GM23338 (cell line): ENCODE data around the gene PDXK.

Experiments
- CREB1 ChIP-seq: fragments of 250-450 bp; sonication (Bioruptor Pico); IDR thresholded peaks from 2 replicates; pipeline ENCODE4 v1.5.0; 2020; ENCODE audit warnings: low read depth, mild to moderate bottlenecking, moderate library complexity
- ETS1 ChIP-seq: IDR thresholded peaks from 2 replicates; pipeline ENCODE4 v1.6.1; 2016; ENCODE audit warnings: antibody characterized with exemption
- EZH2 ChIP-seq: fragments of 200-600 bp; sonication (generic); IDR thresholded peaks from one replicate; pipeline ENCODE4 v1.8.0; 2017; ENCODE audit warnings: antibody characterized with exemption, mild to moderate bottlenecking, low read depth; ENCODE audit not compliant: unreplicated experiment
- EZH2phosphoT487 ChIP-seq: fragments of 200-600 bp; sonication (generic); IDR thresholded peaks from one replicate; pipeline ENCODE4 v1.8.1; 2018; ENCODE audit warnings: antibody characterized with exemption; ENCODE audit not compliant: unreplicated experiment
- JUNB ChIP-seq: IDR thresholded peaks from one replicate; pipeline ENCODE4 v1.6.1; 2016; ENCODE audit warnings: antibody characterized with exemption; ENCODE audit not compliant: unreplicated experiment
- POLR2AphosphoS5 ChIP-seq: IDR thresholded peaks from 2 replicates; pipeline ENCODE4 v1.6.1; 2016; ENCODE audit warnings: antibody characterized with exemption, low read depth
- REST ChIP-seq: IDR thresholded peaks from one replicate; pipeline ENCODE4 v1.6.1; 2018; ENCODE audit warnings: antibody characterized with exemption; ENCODE audit not compliant: unreplicated experiment
- ZNF114 ChIP-seq: fragments of 250-450 bp; sonication (Bioruptor Pico); IDR thresholded peaks from 2 replicates; pipeline ENCODE4 v1.5.0; 2020; ENCODE audit warnings: mild to moderate bottlenecking, moderate library complexity
- ZNF331 ChIP-seq: fragments of 250-450 bp; sonication (Bioruptor Pico); IDR thresholded peaks from 2 replicates; pipeline ENCODE4 v1.5.0; 2020; ENCODE audit warnings: low read depth, mild to moderate bottlenecking, moderate library complexity
- TF ChIP-seq, protein P1 (sequence below), 2 experiments: fragments of 200-600 bp in 1 of 2; sonication (generic) in 1 of 2; conservative IDR thresholded peaks; 2 replicates each; pipeline versions ENCODE4 v1.5.1 to v1.6.1; 2016 to 2017; ENCODE audit warnings: antibody characterized with exemption in 2 of 2, low read depth in 2 of 2, mild to moderate bottlenecking in 2 of 2, moderate library complexity in 1 of 2

DNA sequence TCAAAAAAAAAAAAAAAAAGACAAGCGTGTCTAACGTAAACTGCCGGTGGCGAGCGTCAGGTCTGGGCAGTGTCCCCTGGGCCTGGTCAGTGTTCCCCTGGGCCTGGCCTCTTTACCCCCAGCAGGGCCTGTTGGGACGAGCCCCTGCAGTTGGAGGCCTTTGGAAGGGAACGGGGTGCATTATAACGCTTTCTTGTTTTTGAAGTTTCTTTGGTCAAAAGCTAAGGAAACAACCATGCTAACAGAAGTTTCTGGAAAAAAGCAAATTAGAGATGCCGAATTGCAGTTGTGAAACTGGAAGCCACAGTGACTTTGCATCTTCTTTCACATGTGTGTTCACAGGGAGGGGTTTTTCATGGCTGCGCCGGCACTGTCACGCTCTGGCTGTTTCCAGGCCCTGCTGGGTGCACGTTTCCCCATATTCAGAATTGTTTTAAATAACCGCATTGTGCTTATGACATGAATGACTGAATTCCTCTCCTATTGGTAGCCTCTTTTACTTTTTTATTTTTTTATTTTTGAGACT, 86.4 kb downstream of the PDXK start:
- TF ChIP-seq CREB1 (CRISPR knock-in tag) (no peak), POLR2AphosphoS5 (no peak), EZH2phosphoT487 (no peak), REST (no peak), ETS1 (no peak), EZH2 (no peak), ZNF331 (no peak), JUNB (no peak), ZNF114 (CRISPR knock-in tag) (no peak)
- TF ChIP-seq, protein P1, sequence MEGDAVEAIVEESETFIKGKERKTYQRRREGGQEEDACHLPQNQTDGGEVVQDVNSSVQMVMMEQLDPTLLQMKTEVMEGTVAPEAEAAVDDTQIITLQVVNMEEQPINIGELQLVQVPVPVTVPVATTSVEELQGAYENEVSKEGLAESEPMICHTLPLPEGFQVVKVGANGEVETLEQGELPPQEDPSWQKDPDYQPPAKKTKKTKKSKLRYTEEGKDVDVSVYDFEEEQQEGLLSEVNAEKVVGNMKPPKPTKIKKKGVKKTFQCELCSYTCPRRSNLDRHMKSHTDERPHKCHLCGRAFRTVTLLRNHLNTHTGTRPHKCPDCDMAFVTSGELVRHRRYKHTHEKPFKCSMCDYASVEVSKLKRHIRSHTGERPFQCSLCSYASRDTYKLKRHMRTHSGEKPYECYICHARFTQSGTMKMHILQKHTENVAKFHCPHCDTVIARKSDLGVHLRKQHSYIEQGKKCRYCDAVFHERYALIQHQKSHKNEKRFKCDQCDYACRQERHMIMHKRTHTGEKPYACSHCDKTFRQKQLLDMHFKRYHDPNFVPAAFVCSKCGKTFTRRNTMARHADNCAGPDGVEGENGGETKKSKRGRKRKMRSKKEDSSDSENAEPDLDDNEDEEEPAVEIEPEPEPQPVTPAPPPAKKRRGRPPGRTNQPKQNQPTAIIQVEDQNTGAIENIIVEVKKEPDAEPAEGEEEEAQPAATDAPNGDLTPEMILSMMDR (conservative IDR thresholded peaks at IDR 0.05; ENCODE audit: low read depth in 2 of 2) = no peak
